IMR-90 (cell line): ENCODE results near the gene NEK9.

Experiments
- BHLHE40 ChIP-seq: fragments of 150-350 bp; IDR thresholded peaks from 2 replicates; pipeline ENCODE4 v1.6.1; 2016; ENCODE audit warnings: mild to moderate bottlenecking, low read depth, low read length
- CEBPB ChIP-seq: IDR thresholded peaks from 2 replicates; pipeline ENCODE4 v1.6.1; 2012; ENCODE audit warnings: low read depth, low read length, improper control_type of control experiment
- CTCF ChIP-seq: conservative IDR thresholded peaks from 2 replicates; pipeline ENCODE4 v1.5.1; 2012; ENCODE audit warnings: mild to moderate bottlenecking, low read depth, low read length, improper control_type of control experiment
- ELK1 ChIP-seq: fragments of 150-350 bp; IDR thresholded peaks from 2 replicates; pipeline ENCODE4 v1.6.1; 2016; ENCODE audit warnings: low read depth, mild to moderate bottlenecking, low read length, moderate library complexity, borderline replicate concordance
- FOS ChIP-seq: fragments of 150-350 bp; IDR thresholded peaks from 2 replicates; pipeline ENCODE4 v1.6.1; 2016; ENCODE audit warnings: low read depth, low read length
- MAZ ChIP-seq: IDR thresholded peaks from 2 replicates; pipeline ENCODE4 v1.6.1; 2012; ENCODE audit warnings: low read depth, mild to moderate bottlenecking, low read length, improper control_type of control experiment, moderate library complexity, borderline replicate concordance
- NFE2L2 ChIP-seq: fragments of 150-350 bp; IDR thresholded peaks from 2 replicates; pipeline ENCODE4 v1.6.1; 2016; ENCODE audit warnings: low read depth, mild to moderate bottlenecking, low read length
- POLR2A ChIP-seq: IDR thresholded peaks from 2 replicates; pipeline ENCODE4 v1.6.1; 2012; ENCODE audit warnings: mild to moderate bottlenecking, low read depth, low read length
- RAD21 ChIP-seq: IDR thresholded peaks from 2 replicates; pipeline ENCODE4 v1.6.1; 2012; ENCODE audit warnings: low read length, improper control_type of control experiment
- RCOR1 ChIP-seq: IDR thresholded peaks from 2 replicates; pipeline ENCODE4 v1.6.1; 2012; ENCODE audit warnings: mild to moderate bottlenecking, low read length, improper control_type of control experiment; ENCODE audit not compliant: insufficient replicate concordance
- RFX5 ChIP-seq: IDR thresholded peaks from 2 replicates; pipeline ENCODE4 v1.8.0; 2012; ENCODE audit warnings: low read depth, mild to moderate bottlenecking, low read length, moderate library complexity
- SMC3 ChIP-seq: fragments of 150-350 bp; IDR thresholded peaks from 2 replicates; pipeline ENCODE4 v1.6.1; 2016; ENCODE audit warnings: low read depth, mild to moderate bottlenecking, antibody characterized with exemption, low read length, moderate library complexity
- USF2 ChIP-seq: fragments of 150-350 bp; IDR thresholded peaks from 2 replicates; pipeline ENCODE4 v1.6.1; 2017; ENCODE audit warnings: mild to moderate bottlenecking, antibody characterized with exemption, low read length, low read depth

GRCh38 chr14:75156111-75156510 is 29.3 kb upstream of the NEK9 start:
- TF ChIP-seq CTCF (no peak), MAZ (no peak), POLR2A (no peak), USF2 (no peak), SMC3 (no peak), FOS (no peak), ELK1 (no peak), RFX5 (no peak), RAD21 (no peak), NFE2L2 (no peak), CEBPB (no peak), RCOR1 (no peak), BHLHE40 (no peak)
